Posterior cingulate gyrus (tissue), 11 donors: Measurements from ENCODE around the gene AFG1L.
"Not testable (repeated sequence)": the region's sequence is repeated elsewhere in the genome, so short reads cannot be mapped to it uniquely, and the experiment has no call there.

ENCODE experiments used
- DNase-seq, 10 donors: peaks; one replicate each; pipeline versions ENCODE4 v3.0.0 to v3.0.0-alpha.2; 2020 to 2021; ENCODE audit warnings: mixed read lengths in 3 of 10
- intact Hi-C: fragments of 100-400 bp; cut with DNase I; formaldehyde crosslinking; loops from one replicate; pipeline ENCODE4 v1.15.1; 2023

Gene AFG1L

GRCh38 chr6:108286366-108286765, 8.5 kb upstream of the AFG1L start:
- intact Hi-C loops: no loop called here
- DNase-seq: no peak

- intact Hi-C loops: no loop called here
- no peak for DNase-seq
Observed at GRCh38 chr6:108287373-108287772, 7.5 kb upstream of the AFG1L start.

GRCh38 chr6:108288742-108289141, 6.1 kb upstream of the AFG1L start:
- no peak for DNase-seq

DNA sequence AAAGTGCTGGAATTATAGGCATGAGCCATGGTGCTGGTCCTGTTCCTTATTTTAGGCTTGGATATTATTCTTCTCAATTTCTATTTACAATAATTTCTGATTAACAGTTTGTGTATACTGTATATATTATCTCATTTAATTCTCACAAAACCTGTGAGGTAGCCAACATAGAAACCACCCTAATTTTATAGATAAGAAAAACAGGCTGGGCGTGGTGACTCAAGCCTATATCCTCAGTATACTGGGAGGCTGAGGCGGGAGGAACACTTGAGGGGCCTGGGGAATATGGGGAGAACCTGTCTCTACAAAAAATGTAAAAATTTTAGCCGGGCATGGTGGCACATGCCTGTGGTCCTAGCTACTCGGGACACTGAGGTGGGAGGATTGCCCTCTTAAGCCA, 3.8 kb upstream of the AFG1L start:
- intact Hi-C loops: no loop called here
- DNase-seq: no peak

More at GRCh38 chr6:108288742-108289141, 6.1 kb upstream of the AFG1L start:
- intact Hi-C loops: no loop called here

DNA sequence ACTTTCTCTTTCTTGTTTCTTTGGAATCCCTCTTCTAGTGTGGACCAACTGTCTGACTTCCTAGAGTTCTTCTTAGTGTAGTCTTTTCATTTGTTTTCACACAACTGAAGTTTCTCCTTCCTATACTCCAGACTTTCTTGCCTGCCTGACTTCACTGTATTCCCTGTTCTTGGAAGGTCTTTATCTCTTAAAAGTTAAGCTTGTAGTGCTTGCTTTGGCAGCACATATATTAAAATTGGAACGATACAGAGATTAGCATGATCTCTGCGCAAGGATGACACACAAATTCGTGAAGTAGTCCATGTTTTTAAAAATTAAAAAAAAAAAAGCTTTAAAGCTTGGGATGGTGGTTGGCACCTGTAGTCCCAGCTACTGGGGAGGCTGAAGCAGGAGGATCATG, 2.3 kb upstream of the AFG1L start:
- intact Hi-C loops, DNase-seq: not testable (repeated sequence)

DNA sequence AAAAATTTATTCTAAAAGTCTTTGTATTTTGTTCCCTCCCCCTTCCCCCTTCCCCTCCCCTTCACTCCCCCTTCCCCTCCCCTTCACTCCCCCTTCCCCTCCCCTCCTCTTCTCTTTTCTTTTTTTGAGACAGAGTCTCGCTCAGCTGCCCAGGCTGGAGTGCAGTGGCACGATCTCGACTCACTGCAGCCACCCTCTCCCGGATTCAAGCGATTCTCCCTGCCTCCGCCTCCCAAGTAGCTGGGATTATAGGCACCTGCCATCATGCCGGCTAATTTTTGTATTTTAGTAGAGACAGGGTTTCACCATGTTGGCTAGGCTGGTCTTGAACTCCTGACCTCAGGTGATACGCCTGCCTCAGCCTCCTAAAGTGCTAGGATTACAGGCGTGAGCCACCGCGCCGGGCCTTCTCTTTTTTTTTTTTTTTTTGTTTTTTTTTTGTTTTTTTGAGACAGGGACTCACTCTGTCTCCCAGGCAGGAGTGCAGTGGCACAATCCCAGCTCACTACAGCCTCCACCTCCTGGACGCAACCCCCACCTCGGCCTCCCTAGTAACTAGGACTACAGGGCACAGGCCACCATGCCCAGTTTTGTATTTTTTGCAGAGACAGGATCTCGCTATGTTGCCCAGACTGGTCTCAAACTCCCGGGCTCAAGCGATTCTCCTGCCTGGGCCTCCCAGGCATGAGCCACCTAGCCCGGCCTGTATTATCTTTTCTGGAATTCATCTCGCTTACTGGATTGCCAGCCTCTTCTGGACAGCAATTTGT, 1.1 kb upstream of the AFG1L start:
- intact Hi-C loops: no loop called here
- no peak for DNase-seq

- intact Hi-C loops: no loop called here
- no peak for DNase-seq
Observed at GRCh38 chr6:108294297-108294726, 542 bp upstream of the AFG1L start.

DNA sequence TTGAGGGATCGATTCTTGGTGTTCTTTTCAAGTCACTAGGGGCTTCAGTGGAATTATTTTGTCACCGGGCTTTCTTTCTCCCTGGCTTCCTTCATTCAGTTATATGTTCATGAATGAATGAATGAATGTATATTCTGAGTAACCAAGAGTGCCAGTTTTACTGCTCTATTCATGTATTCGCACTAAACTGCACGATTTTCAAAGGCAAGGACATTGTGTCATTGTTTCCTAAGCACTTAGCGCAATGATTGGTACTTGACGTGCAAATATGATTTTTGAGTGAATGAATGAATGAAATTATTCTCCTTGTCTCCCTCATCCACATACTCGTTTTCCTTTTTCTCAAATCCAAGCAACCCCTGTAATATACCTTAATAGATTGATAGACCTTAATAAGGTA, 822 bp downstream of the AFG1L start:
- DNase-seq: no peak
- intact Hi-C loops: no loop called here

DNA sequence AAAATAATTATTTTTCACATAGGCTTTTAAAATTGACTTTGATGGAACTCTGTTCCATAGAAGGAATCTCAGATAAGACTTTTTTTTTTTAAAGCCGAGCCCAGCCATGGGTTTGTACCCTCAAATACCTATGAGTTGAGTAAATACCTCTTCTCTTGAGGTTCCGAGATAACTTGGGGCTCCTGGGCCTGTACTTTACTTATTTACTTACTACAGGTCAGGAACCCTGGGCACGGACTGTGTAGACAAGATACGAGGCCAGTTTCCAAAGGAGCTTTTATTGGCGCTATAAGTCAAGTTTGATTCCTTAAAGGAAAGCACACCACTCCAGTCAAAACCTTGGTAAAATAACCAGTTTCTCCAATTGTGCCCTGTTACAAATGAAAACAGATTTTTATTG, 7.5 kb downstream of the AFG1L start:
- no peak for DNase-seq
- intact Hi-C loops: no loop called here

DNA sequence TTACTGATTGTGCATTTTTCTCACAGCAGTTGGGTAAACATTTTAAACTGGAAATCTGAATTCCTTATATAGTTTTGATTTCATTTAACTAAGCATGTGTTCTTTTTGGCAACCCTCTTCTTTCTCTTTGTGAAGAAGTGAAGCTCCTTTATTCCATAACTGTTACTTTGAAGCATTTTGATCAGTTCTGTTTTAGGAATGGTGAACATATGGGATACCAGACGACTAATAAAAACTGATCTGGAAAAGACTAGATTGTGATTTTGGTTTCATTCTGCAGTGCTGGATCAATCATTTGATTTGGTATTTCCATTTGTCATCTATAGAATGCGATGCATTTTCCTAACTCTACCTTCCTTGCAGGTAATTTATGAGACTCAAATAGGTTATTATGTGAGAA, 9.8 kb downstream of the AFG1L start:
- intact Hi-C loops: no loop called here
- no peak for DNase-seq

DNA sequence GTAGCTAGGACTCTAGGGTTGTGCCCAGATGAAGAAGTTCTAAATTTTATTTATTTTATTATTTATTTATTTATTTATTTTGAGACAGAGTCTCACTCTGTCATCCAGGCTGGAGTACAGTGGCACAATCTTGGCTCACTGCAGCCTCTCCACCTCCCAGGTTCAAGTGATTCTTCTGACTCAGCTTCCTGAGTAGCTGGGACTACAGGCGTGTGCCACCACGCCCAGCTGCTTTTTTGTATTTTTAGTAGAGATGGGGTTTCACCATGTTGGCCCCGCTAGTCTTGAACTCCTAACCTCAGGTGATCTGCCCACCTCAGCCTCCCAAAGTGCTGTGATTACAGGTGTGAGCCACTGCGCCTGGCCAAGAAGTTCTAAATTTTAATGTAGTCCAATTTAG, 13.8 kb downstream of the AFG1L start:
- intact Hi-C loops: not testable (repeated sequence)

GRCh38 chr6:108309844-108310243, 15.0 kb downstream of the AFG1L start:
- intact Hi-C loops: no loop called here
- no peak for DNase-seq

More for the DNA sequence above, 13.8 kb downstream of the AFG1L start:
- DNase-seq: not testable (repeated sequence)

DNA sequence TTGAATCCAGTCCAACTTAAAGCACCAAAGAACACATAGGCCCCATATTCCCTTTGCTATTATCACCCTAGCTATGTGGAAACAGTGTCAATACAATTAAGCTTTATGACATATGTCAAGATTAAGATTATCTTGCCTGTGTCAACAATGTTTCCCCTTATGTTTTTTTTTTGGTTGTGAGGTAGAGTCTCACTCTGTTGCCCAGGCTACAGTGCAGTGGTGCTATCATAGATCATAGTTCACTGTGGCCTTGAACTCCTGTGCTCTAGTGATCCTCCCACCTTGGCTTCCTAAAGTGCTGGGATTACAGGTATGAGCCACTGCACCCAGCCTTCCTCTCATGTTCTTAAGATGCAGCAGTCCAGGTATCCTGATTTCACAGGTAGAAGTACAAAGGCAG, 17.8 kb downstream of the AFG1L start:
- intact Hi-C loops: no loop called here
- no peak for DNase-seq

- DNase-seq: no peak
- intact Hi-C loops: no loop called here
Observed at GRCh38 chr6:108321253-108321747, 26.4 kb downstream of the AFG1L start.

GRCh38 chr6:108322728-108323127, 27.9 kb downstream of the AFG1L start:
- intact Hi-C loops: no loop called here
- DNase-seq: no peak

DNA sequence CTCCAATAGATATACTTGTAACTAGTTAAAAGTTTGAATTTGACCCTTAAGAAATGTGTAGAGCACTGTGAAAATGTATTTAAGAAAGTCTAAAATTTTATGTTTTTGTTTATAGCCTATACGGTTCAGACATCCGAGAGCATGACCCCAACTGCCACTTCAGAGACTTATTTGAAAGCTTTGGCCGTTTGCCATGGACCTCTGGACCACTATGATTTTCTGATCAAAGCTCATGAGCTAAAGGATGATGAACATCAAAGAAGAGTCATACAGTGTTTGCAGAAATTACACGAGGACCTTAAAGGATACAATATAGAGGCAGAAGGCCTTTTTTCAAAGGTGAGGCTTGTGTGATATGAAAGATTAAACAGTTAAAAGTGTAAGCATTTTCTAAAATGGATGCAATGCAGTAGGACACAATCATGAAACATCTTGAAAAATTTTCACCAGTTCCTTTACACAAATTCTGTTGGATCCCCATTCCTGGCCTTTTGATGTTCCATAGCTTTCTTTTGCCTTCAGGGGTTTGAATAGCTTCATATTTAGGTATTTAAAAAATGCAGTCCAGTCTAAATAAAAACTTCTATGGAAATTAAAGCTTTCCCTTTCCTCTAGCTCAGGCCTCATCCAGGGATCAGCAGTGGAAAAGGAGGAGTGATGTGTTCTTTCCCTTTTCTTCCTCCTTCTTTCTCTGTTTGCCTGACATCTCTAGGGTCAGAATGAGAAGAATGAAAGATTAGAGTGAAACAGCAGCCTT, 29.0 kb downstream of the AFG1L start:
- intact Hi-C loops: no loop called here

GRCh38 chr6:108330221-108330785, 35.4 kb downstream of the AFG1L start:
- DNase-seq, intact Hi-C loops: not testable (repeated sequence)

More for the DNA sequence above, 29.0 kb downstream of the AFG1L start:
- no peak for DNase-seq

DNA sequence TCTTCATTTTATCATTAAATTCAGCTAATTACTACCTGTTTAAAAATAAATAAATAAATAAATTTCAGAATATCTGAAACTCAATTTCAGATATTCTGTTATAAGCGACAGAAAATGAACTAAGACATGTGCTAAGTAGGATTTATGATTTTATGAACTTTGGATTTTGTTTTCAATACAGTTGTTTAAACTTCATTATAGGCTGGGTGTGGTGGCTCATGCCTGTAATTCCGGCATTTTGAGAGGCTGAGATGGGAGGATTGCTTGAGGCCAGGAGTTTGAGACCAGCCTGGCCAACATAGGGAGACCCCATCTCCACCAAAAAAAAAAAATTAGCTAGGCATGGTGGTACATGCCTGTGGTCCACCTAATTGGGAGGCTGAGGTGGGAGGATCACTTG, 36.0 kb downstream of the AFG1L start:
- intact Hi-C loops: no loop called here
- no peak for DNase-seq

GRCh38 chr6:108331982-108332381, 37.1 kb downstream of the AFG1L start:
- intact Hi-C loops: no loop called here
- DNase-seq: no peak

DNA sequence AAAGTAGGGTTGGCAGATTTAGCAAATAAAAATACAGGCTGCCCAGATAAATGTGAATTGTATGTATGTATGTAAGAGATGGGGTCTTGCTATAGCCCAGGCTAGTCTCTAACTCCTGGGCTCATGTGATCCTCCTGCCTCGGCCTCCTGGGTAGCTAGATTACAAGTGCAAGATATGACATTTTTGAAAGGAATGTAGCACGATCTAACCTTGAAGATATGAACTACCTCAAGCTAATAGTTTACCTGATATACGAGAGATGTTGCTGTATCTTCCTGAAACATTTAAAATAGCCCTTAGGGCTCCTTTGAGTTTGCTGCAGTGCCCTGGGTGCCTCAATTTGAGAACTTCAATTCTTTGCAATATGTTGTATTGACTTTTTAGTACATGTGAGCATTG, 42.1 kb downstream of the AFG1L start:
- intact Hi-C loops: no loop called here
- no peak for DNase-seq

GRCh38 chr6:108337721-108338120, 42.9 kb downstream of the AFG1L start:
- intact Hi-C loops: no loop called here
- no peak for DNase-seq
